ENCODE measurements around the gene ABHD17B.

DNA sequence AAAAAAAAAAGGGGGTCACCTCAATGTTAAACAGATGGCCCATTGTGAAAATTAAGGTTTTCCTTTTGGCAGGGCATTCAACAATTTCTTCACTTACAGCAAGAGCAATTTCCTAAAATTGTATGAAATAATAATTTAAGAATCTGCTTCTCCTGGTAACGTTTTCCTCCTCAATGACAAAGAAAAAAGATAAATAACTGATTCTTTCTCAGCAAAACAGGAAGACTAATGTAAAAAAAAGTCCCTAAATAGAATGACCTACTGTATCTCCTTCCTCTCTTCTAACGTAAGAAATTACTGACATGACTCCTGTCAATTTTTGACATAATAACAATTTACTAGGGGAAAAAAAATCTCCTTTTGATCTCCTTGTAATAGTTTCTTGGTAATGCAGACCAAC, 25.5 kb downstream of the ABHD17B start:
- TF ChIP-seq EZH2phosphoT487 (IDR thresholded peaks at IDR 0.05; ENCODE audit: insufficient read depth, low read depth), result no peak
- no peak for TF ChIP-seq EZH2 (IDR thresholded peaks at IDR 0.05; ENCODE audit: insufficient read depth, poor library complexity, severe bottlenecking)
